B cell (primary cell): Measurements from ENCODE around the gene EFNB2.

Experiments used
- EZH2 ChIP-seq: IDR thresholded peaks from 2 replicates; pipeline ENCODE4 v1.6.1; 2012; ENCODE audit warnings: borderline replicate concordance, low read depth, mild to moderate bottlenecking, moderate library complexity, low read length; ENCODE audit not compliant: insufficient read depth, poor library complexity, severe bottlenecking
- TF ChIP-seq, protein P1 (sequence below): fragments of 200-600 bp; IDR thresholded peaks from one replicate; pipeline ENCODE4 v1.8.0; 2022; ENCODE audit warnings: antibody characterized with exemption, mild to moderate bottlenecking

DNA sequence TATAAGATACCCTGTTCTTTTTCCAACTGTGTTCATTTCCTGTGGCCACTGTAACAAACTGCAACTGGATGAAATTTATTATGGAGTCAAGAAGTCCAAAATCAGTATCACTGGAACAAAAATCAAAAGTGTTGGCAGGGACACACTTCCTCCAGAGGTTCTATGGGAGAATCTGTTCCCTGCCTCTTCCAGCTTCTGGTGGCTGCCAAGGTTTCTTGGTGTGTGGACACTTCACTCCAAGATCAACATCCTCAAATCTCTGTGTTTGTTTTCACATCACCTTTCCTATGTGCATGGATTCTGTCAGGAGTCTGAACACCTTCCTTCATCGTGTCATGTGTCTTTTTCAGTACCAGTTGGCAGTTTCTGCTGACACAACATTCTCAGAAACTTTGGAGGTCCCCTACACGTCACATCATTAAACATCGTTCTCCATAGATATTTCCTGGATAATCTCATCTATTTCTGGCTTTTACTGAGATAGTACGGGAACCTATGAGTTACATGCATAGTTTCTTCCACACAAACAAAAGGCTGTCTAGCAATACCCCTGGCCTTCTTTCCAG, 15.2 kb upstream of the EFNB2 start:
- TF ChIP-seq, protein P1, sequence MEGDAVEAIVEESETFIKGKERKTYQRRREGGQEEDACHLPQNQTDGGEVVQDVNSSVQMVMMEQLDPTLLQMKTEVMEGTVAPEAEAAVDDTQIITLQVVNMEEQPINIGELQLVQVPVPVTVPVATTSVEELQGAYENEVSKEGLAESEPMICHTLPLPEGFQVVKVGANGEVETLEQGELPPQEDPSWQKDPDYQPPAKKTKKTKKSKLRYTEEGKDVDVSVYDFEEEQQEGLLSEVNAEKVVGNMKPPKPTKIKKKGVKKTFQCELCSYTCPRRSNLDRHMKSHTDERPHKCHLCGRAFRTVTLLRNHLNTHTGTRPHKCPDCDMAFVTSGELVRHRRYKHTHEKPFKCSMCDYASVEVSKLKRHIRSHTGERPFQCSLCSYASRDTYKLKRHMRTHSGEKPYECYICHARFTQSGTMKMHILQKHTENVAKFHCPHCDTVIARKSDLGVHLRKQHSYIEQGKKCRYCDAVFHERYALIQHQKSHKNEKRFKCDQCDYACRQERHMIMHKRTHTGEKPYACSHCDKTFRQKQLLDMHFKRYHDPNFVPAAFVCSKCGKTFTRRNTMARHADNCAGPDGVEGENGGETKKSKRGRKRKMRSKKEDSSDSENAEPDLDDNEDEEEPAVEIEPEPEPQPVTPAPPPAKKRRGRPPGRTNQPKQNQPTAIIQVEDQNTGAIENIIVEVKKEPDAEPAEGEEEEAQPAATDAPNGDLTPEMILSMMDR, result no peak
- TF ChIP-seq EZH2, result no peak
